IMR-90 (cell line): ENCODE results near the gene FBXL13. TPM values are rescaled to one million over a fixed set of nuclear protein-coding genes. Genes with fewer than 3 reads are reported as not detected.

Experiments used
- ATAC-seq: fragments of 200-7000 bp; cut with Tn5 transposase; 2 replicates; pipeline ENCODE4 v1.9.1; 2020; ENCODE audit warnings: low read depth, mild to moderate bottlenecking, moderate library complexity
- BruUV-seq: library from RNA; stranded (reverse); fragments of 400-500 nt; replicated peaks from 2 replicates; lab custom pipeline; 2021; lab: Mats Ljungman, UMichigan
- CTCF ChIA-PET: fragments of 300-600 bp; formaldehyde crosslinking; extraction: SDS; loops from one replicate; lab custom pipeline; 2021; ENCODE audit warnings: antibody characterized with exemption; lab: Yijun Ruan, JAX
- POLR2A ChIA-PET: fragments of 300-600 bp; sonication (Branson Sonifier 250); formaldehyde crosslinking; loops from one replicate; lab custom pipeline; 2022; ENCODE audit warnings: antibody characterized with exemption; ENCODE audit not compliant: unreplicated experiment; lab: Charles Lee
- DNase-seq: peaks from one replicate; pipeline ENCODE4 v3.0.0; 2013
- H2AFZ ChIP-seq: replicated peaks from 2 replicates; pipeline ENCODE3; 2013; ENCODE audit warnings: low read length, mild to moderate bottlenecking; ENCODE audit not compliant: poor library complexity
- H2AK5ac ChIP-seq: 2 replicates; pipeline ENCODE4 v1.6.1; 2013; ENCODE audit warnings: low read depth, low read length, inconsistent platforms
- H2AK9ac ChIP-seq: replicated peaks from 2 replicates; pipeline ENCODE3; 2013; ENCODE audit warnings: mild to moderate bottlenecking, low read depth, low read length, moderate library complexity; ENCODE audit not compliant: poor library complexity
- H2BK120ac ChIP-seq: 2 replicates; pipeline ENCODE4 v1.6.1; 2013; ENCODE audit warnings: low read depth, low read length, inconsistent platforms
- H2BK15ac ChIP-seq: 3 replicates; pipeline ENCODE4 v1.6.1; 2013; ENCODE audit warnings: low read depth, low read length, inconsistent platforms
- H2BK20ac ChIP-seq: 2 replicates; pipeline ENCODE4 v1.6.1; 2013; ENCODE audit warnings: low read depth, mild to moderate bottlenecking, inconsistent platforms, low read length, moderate library complexity
- H2BK5ac ChIP-seq: 2 replicates; pipeline ENCODE4 v1.6.1; 2013; ENCODE audit warnings: mild to moderate bottlenecking, low read depth, low read length, inconsistent platforms; ENCODE audit not compliant: poor library complexity, severe bottlenecking
- H3K14ac ChIP-seq: replicated peaks from 2 replicates; pipeline ENCODE4 v1.6.1; 2013; ENCODE audit warnings: low read depth, low read length, inconsistent platforms
- H3K18ac ChIP-seq: 2 replicates; pipeline ENCODE4 v1.6.1; 2013; ENCODE audit warnings: low read depth, low read length, control low read depth
- H3K23ac ChIP-seq: 2 replicates; pipeline ENCODE4 v1.6.1; 2013; ENCODE audit warnings: low read depth, low read length, inconsistent platforms
- H3K27ac ChIP-seq: 2 replicates; pipeline ENCODE4 v1.5.1; 2013; ENCODE audit warnings: mild to moderate bottlenecking, control low read depth, low read length; ENCODE audit not compliant: insufficient read depth
- H3K27me3 ChIP-seq: 2 replicates; pipeline ENCODE4 v1.6.1; 2013; ENCODE audit warnings: low read length; ENCODE audit not compliant: control insufficient read depth, insufficient read depth
- H3K36me3 ChIP-seq: 2 replicates; pipeline ENCODE4 v1.6.1; 2013; ENCODE audit warnings: low read length, mixed read lengths; ENCODE audit not compliant: control insufficient read depth, insufficient read depth
- H3K4ac ChIP-seq: 2 replicates; pipeline ENCODE4 v1.6.1; 2013; ENCODE audit warnings: low read depth, low read length, inconsistent platforms
- H3K4me1 ChIP-seq: 2 replicates; pipeline ENCODE4 v1.6.1; 2013; ENCODE audit warnings: low read length, mixed read lengths; ENCODE audit not compliant: control insufficient read depth, insufficient read depth
- H3K4me2 ChIP-seq: 2 replicates; pipeline ENCODE4 v1.6.1; 2013; ENCODE audit warnings: low read depth, mild to moderate bottlenecking, control low read depth, low read length, moderate library complexity
- H3K4me3 ChIP-seq: 2 replicates; pipeline ENCODE4 v1.5.1; 2013; ENCODE audit warnings: low read depth, mild to moderate bottlenecking, control low read depth, low read length, moderate library complexity; ENCODE audit not compliant: insufficient read depth
- H3K56ac ChIP-seq: 2 replicates; pipeline ENCODE4 v1.6.1; 2013; ENCODE audit warnings: low read length, inconsistent platforms; ENCODE audit not compliant: insufficient read depth; ENCODE audit errors: extremely low read depth
- H3K79me1 ChIP-seq, 2 experiments: 2 replicates each; pipeline ENCODE4 v1.6.1; 2013; ENCODE audit warnings: low read length in 2 of 2, inconsistent platforms in 1 of 2, low read depth in 1 of 2
- H3K9ac ChIP-seq: 2 replicates; pipeline ENCODE4 v1.6.1; 2013; ENCODE audit warnings: low read depth, low read length, control low read depth
- H3K9me1 ChIP-seq: 2 replicates; pipeline ENCODE4 v1.6.1; 2013; ENCODE audit warnings: low read length, inconsistent platforms; ENCODE audit not compliant: insufficient read depth
- H3K9me3 ChIP-seq: 2 replicates; pipeline ENCODE4 v1.6.1; 2013; ENCODE audit warnings: low read length; ENCODE audit not compliant: control insufficient read depth, insufficient read depth
- H4K20me1 ChIP-seq: 2 replicates; pipeline ENCODE4 v1.6.1; 2013; ENCODE audit warnings: low read length, inconsistent platforms; ENCODE audit not compliant: insufficient read depth
- H4K5ac ChIP-seq: 2 replicates; pipeline ENCODE4 v1.6.1; 2013; ENCODE audit warnings: mild to moderate bottlenecking, low read depth, low read length, control low read depth
- H4K8ac ChIP-seq, 2 experiments: 2 replicates each; pipeline ENCODE4 v1.6.1; 2013; ENCODE audit warnings: low read depth in 2 of 2, low read length in 2 of 2, control low read depth in 1 of 2, inconsistent platforms in 1 of 2
- H4K91ac ChIP-seq: 2 replicates; pipeline ENCODE4 v1.6.1; 2013; ENCODE audit warnings: low read depth, low read length, inconsistent platforms; ENCODE audit not compliant: insufficient read depth
- BHLHE40 ChIP-seq: fragments of 150-350 bp; IDR thresholded peaks from 2 replicates; pipeline ENCODE4 v1.6.1; 2016; ENCODE audit warnings: mild to moderate bottlenecking, low read depth, low read length
- CEBPB ChIP-seq: IDR thresholded peaks from 2 replicates; pipeline ENCODE4 v1.6.1; 2012; ENCODE audit warnings: low read depth, low read length, improper control_type of control experiment
- CHD1 ChIP-seq: IDR thresholded peaks from 2 replicates; pipeline ENCODE4 v1.6.1; 2012; ENCODE audit warnings: low read depth, low read length, improper control_type of control experiment
- FOS ChIP-seq: fragments of 150-350 bp; IDR thresholded peaks from 2 replicates; pipeline ENCODE4 v1.6.1; 2016; ENCODE audit warnings: low read depth, low read length
- MAFK ChIP-seq: IDR thresholded peaks from 2 replicates; pipeline ENCODE4 v1.6.1; 2012; ENCODE audit warnings: low read depth, low read length, improper control_type of control experiment
- MAZ ChIP-seq: IDR thresholded peaks from 2 replicates; pipeline ENCODE4 v1.6.1; 2012; ENCODE audit warnings: low read depth, mild to moderate bottlenecking, low read length, improper control_type of control experiment, moderate library complexity, borderline replicate concordance
- MXI1 ChIP-seq: IDR thresholded peaks from 2 replicates; pipeline ENCODE4 v1.6.1; 2012; ENCODE audit warnings: low read depth, mild to moderate bottlenecking, low read length, moderate library complexity, borderline replicate concordance
- NFE2L2 ChIP-seq: fragments of 150-350 bp; IDR thresholded peaks from 2 replicates; pipeline ENCODE4 v1.6.1; 2016; ENCODE audit warnings: low read depth, mild to moderate bottlenecking, low read length
- POLR2A ChIP-seq: IDR thresholded peaks from 2 replicates; pipeline ENCODE4 v1.6.1; 2012; ENCODE audit warnings: mild to moderate bottlenecking, low read depth, low read length
- RAD21 ChIP-seq: IDR thresholded peaks from 2 replicates; pipeline ENCODE4 v1.6.1; 2012; ENCODE audit warnings: low read length, improper control_type of control experiment
- RCOR1 ChIP-seq: IDR thresholded peaks from 2 replicates; pipeline ENCODE4 v1.6.1; 2012; ENCODE audit warnings: mild to moderate bottlenecking, low read length, improper control_type of control experiment; ENCODE audit not compliant: insufficient replicate concordance
- RFX5 ChIP-seq: IDR thresholded peaks from 2 replicates; pipeline ENCODE4 v1.8.0; 2012; ENCODE audit warnings: low read depth, mild to moderate bottlenecking, low read length, moderate library complexity
- SMC3 ChIP-seq: fragments of 150-350 bp; IDR thresholded peaks from 2 replicates; pipeline ENCODE4 v1.6.1; 2016; ENCODE audit warnings: low read depth, mild to moderate bottlenecking, antibody characterized with exemption, low read length, moderate library complexity
- dilution Hi-C: fragments of 300-500 bp; cut with HindIII; formaldehyde crosslinking; loops from one replicate; pipeline ENCODE4 v1.14.3; 2018; ENCODE audit warnings: low sequenced_read_pairs; ENCODE audit not compliant: unreplicated experiment
- in situ Hi-C: fragments of 300-500 bp; cut with MboI; formaldehyde crosslinking; loops from 3 replicates; pipeline ENCODE4 v1.14.3; 2019; ENCODE audit warnings: low sequenced_read_pairs, inconsistent platforms, mixed read lengths
- intact Hi-C: fragments of 100-400 bp; cut with micrococcal nuclease; formaldehyde crosslinking; loops from 2 replicates; pipeline ENCODE4 v1.10.0; 2022
- polyA plus RNA-seq, 3 experiments: library from polyadenylated mRNA; depleted of rRNA; stranded (reverse); fragments of >200 nt; gene quantifications; 2 replicates each; pipeline ENCODE4 v1.2.3, GENCODE V29; 2012; ENCODE audit warnings: low replicate concordance in 1 of 3
- total RNA-seq: library from RNA; depleted of rRNA; stranded (reverse); fragments of >200 nt; gene quantifications from 2 replicates; pipeline ENCODE4 v1.2.3, GENCODE V29; 2012
- TF ChIP-seq, protein P1 (sequence below): fragments of 150-350 bp; IDR thresholded peaks from 2 replicates; pipeline ENCODE4 v1.6.1; 2016; ENCODE audit warnings: low read depth, mild to moderate bottlenecking, low read length, moderate library complexity, borderline replicate concordance
- TF ChIP-seq, protein P2 (sequence below): conservative IDR thresholded peaks from 2 replicates; pipeline ENCODE4 v1.5.1; 2012; ENCODE audit warnings: mild to moderate bottlenecking, low read depth, low read length, improper control_type of control experiment
- TF ChIP-seq, protein P3 (sequence below): fragments of 150-350 bp; IDR thresholded peaks from 2 replicates; pipeline ENCODE4 v1.6.1; 2017; ENCODE audit warnings: mild to moderate bottlenecking, antibody characterized with exemption, low read length, low read depth

The FBXL13 gene
- total and polyA plus RNA-seq, 2 of the 4 experiments (the other 2 are of a cell fraction) = 0.24 to 0.36 TPM

DNA sequence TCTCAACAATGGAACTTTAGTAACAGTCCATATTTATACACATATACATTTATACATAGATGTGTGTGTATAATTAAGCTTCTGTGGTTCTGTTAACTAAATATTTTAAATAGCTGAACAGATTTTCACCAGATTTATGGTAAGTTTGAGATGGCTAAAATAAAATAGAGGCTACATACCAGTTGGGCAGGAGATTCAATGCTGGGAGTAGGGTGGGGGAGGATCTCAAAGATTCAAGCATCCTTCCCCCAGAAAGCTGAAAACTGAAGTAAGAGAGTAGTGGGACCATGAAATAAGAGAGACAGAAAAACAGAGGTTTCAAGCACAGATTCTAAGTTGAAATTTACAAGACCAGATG lies 147.8 kb downstream of the FBXL13 start:
- H3K14ac ChIP-seq = no peak overlapping the region
- H3K9me1 ChIP-seq = peaks cover 9% of the 10 kb centered on the region; the same call in 1 of the 2 replicates
- no peak overlapping the region for H2AFZ ChIP-seq
- no peak overlapping the region for H4K5ac ChIP-seq
- H2BK120ac ChIP-seq = 0 out of 2 replicates have a peak overlapping the region, but pooled peaks have one; percentile 5
- DNase-seq (no peak), ATAC-seq (peak; percentile 21; the same call in 1 of the 2 replicates)
- no peak overlapping the region for H3K23ac ChIP-seq
- H3K9me3 ChIP-seq = no peaks in the 10 kb centered on the region
- 0 out of 2 replicates have a peak, but pooled peaks cover 1% of the 10 kb centered on the region for H3K36me3 ChIP-seq
- no peak overlapping the region for H2BK5ac ChIP-seq
- H2BK20ac ChIP-seq = no peak overlapping the region
- H3K4me3 ChIP-seq = no peak overlapping the region
- TF ChIP-seq RAD21 (no peak), MAFK (no peak), SMC3 (no peak), MAZ (no peak), NFE2L2 (no peak), RFX5 (no peak), CEBPB (no peak), CHD1 (no peak), BHLHE40 (no peak), RCOR1 (no peak), FOS (no peak), MXI1 (no peak), POLR2A (no peak)
- TF ChIP-seq, protein P1, sequence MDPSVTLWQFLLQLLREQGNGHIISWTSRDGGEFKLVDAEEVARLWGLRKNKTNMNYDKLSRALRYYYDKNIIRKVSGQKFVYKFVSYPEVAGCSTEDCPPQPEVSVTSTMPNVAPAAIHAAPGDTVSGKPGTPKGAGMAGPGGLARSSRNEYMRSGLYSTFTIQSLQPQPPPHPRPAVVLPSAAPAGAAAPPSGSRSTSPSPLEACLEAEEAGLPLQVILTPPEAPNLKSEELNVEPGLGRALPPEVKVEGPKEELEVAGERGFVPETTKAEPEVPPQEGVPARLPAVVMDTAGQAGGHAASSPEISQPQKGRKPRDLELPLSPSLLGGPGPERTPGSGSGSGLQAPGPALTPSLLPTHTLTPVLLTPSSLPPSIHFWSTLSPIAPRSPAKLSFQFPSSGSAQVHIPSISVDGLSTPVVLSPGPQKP = no peak
- TF ChIP-seq, protein P2, sequence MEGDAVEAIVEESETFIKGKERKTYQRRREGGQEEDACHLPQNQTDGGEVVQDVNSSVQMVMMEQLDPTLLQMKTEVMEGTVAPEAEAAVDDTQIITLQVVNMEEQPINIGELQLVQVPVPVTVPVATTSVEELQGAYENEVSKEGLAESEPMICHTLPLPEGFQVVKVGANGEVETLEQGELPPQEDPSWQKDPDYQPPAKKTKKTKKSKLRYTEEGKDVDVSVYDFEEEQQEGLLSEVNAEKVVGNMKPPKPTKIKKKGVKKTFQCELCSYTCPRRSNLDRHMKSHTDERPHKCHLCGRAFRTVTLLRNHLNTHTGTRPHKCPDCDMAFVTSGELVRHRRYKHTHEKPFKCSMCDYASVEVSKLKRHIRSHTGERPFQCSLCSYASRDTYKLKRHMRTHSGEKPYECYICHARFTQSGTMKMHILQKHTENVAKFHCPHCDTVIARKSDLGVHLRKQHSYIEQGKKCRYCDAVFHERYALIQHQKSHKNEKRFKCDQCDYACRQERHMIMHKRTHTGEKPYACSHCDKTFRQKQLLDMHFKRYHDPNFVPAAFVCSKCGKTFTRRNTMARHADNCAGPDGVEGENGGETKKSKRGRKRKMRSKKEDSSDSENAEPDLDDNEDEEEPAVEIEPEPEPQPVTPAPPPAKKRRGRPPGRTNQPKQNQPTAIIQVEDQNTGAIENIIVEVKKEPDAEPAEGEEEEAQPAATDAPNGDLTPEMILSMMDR = no peak
- TF ChIP-seq, protein P3, sequence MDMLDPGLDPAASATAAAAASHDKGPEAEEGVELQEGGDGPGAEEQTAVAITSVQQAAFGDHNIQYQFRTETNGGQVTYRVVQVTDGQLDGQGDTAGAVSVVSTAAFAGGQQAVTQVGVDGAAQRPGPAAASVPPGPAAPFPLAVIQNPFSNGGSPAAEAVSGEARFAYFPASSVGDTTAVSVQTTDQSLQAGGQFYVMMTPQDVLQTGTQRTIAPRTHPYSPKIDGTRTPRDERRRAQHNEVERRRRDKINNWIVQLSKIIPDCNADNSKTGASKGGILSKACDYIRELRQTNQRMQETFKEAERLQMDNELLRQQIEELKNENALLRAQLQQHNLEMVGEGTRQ = no peak
- no peak overlapping the region for H4K91ac ChIP-seq
- H3K27me3 ChIP-seq = no peaks in the 10 kb centered on the region
- no peak overlapping the region for H2BK15ac ChIP-seq
- H3K4me2 ChIP-seq = peak overlapping the region; percentile 55; the same call in 1 of the 2 replicates
- H3K56ac ChIP-seq = no peak overlapping the region
- H3K27ac ChIP-seq = no peak overlapping the region
- H3K4ac ChIP-seq = no peak overlapping the region
- H4K8ac ChIP-seq = peak overlapping the region in 1 of 2 experiments; percentile 6; a peak in 1 of 4 replicates
- ChIA-PET CTCF (interaction anchor here (3.9 kb wide), 1 partner anchor 10 kb away, joined by 14 read pairs; no protein-coding TSS in a partner anchor), POLR2A (no interaction called here)
- dilution Hi-C loops = no loop called here
- no peak overlapping the region for H2AK5ac ChIP-seq
- H4K20me1 ChIP-seq = no peaks in the 10 kb centered on the region; the same call in 1 of the 2 replicates
- BruUV-seq = no TSS peak
- H3K9ac ChIP-seq = no peak overlapping the region
- H3K18ac ChIP-seq = no peak overlapping the region
- no peak overlapping the region for H2AK9ac ChIP-seq
- in situ Hi-C loops = no loop called here
- H3K4me1 ChIP-seq = peaks cover 18% of the 10 kb centered on the region
- intact Hi-C loops = no loop called here
- peaks cover 23 to 44% of the 10 kb centered on the region in 2 experiments; a peak in 3 of 4 replicates for H3K79me1 ChIP-seq
